Measurements from ENCODE around the gene MEAF6. TPM values are rescaled to one million over a fixed set of nuclear protein-coding genes. Genes with fewer than 3 reads are reported as not detected.
A peak's percentile ranks its signal among the peaks of the same experiment; 100 is the strongest.
"Not testable (repeated sequence)": the region's sequence is repeated elsewhere in the genome, so short reads cannot be mapped to it uniquely, and the experiment has no call there.

Gene MEAF6
- total RNA-seq, 1 donor from 2014 or later, result 64.5 TPM

GRCh38 chr1:37517569-37517968, 3.0 kb upstream of the MEAF6 start:
- no peaks in the 10 kb centered on the region for H3K27me3 ChIP-seq
- ATAC-seq (no peak), DNase-seq (no peak)
- TF ChIP-seq, protein P1, sequence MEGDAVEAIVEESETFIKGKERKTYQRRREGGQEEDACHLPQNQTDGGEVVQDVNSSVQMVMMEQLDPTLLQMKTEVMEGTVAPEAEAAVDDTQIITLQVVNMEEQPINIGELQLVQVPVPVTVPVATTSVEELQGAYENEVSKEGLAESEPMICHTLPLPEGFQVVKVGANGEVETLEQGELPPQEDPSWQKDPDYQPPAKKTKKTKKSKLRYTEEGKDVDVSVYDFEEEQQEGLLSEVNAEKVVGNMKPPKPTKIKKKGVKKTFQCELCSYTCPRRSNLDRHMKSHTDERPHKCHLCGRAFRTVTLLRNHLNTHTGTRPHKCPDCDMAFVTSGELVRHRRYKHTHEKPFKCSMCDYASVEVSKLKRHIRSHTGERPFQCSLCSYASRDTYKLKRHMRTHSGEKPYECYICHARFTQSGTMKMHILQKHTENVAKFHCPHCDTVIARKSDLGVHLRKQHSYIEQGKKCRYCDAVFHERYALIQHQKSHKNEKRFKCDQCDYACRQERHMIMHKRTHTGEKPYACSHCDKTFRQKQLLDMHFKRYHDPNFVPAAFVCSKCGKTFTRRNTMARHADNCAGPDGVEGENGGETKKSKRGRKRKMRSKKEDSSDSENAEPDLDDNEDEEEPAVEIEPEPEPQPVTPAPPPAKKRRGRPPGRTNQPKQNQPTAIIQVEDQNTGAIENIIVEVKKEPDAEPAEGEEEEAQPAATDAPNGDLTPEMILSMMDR (IDR thresholded peaks at IDR 0.05), result no peak
- peaks cover 17% of the 10 kb centered on the region for H3K4me1 ChIP-seq
- H3K9me3 ChIP-seq, result no peaks in the 10 kb centered on the region
- intact Hi-C loops (cut with DNase I), result no loop called here
- H3K4me3 ChIP-seq, result no peak overlapping the region
- no peak overlapping the region for H3K27ac ChIP-seq
- H3K36me3 ChIP-seq, result peaks cover under 1% of the 10 kb centered on the region

- Histone ChIP-seq H3K9me3 (no peaks in the 10 kb centered on the region), H3K36me3 (peaks cover 21% of the 10 kb centered on the region), H3K4me1 (peaks cover 22% of the 10 kb centered on the region), H3K4me3 (peak overlapping the region; percentile 82), H3K27me3 (no peaks in the 10 kb centered on the region), H3K27ac (peak overlapping the region; percentile 95)
- no peak for DNase-seq
- intact Hi-C loops (cut with DNase I), result no loop called here
- no peak for ATAC-seq
- TF ChIP-seq, protein P1 (IDR thresholded peaks at IDR 0.05), result no peak
These were observed 844 bp upstream of the MEAF6 start for GRCh38 chr1:37515185-37516034.

DNA sequence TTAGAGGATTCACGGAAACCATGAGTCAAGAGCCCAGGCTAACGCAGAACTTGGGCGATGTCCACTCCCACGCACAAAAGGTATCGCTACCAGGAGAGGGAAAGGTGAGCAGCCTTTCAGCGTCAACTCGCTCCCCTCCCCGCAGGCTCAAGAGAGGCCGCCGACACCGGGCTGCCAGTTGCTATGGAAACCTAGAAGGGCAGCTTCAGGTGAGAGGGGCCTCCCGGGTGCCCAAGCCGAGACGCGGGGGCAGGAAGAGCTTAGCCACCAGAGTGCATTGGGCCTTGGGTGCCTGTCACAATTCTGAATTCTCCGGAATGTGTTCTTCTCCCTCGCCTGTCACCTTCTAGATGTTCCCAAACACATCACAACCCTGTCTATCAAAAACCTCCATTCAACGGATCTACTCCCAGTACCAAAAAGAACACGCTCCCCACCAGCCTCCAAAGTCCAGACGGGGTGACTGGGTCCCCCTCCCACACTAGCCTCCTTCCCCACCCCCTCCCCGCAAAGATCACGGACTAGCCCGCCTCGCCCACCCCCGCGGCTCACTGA, 694 bp downstream of the MEAF6 start:
- DNase-seq (peak; percentile 73), ATAC-seq (peak; percentile 26)
- Histone ChIP-seq H3K27ac (peak overlapping the region; percentile 95), H3K4me1 (peaks cover 22% of the 10 kb centered on the region), H3K9me3 (no peaks in the 10 kb centered on the region), H3K36me3 (peaks cover 33% of the 10 kb centered on the region), H3K4me3 (peak overlapping the region; percentile 82), H3K27me3 (no peaks in the 10 kb centered on the region)
- intact Hi-C loops (cut with DNase I), result no loop called here
- TF ChIP-seq, protein P1 (IDR thresholded peaks at IDR 0.05), result no peak

- Histone ChIP-seq H3K4me3 (no peak overlapping the region), H3K27ac (no peak overlapping the region), H3K4me1 (peaks cover 16% of the 10 kb centered on the region), H3K27me3 (no peaks in the 10 kb centered on the region), H3K9me3 (no peaks in the 10 kb centered on the region), H3K36me3 (peaks cover 74% of the 10 kb centered on the region)
- DNase-seq (no peak), ATAC-seq (no peak)
- intact Hi-C loops (cut with DNase I), result no loop called here
- TF ChIP-seq, protein P1 (IDR thresholded peaks at IDR 0.05), result no peak
These were observed 5.4 kb downstream of the MEAF6 start for GRCh38 chr1:37509181-37509580.

DNA sequence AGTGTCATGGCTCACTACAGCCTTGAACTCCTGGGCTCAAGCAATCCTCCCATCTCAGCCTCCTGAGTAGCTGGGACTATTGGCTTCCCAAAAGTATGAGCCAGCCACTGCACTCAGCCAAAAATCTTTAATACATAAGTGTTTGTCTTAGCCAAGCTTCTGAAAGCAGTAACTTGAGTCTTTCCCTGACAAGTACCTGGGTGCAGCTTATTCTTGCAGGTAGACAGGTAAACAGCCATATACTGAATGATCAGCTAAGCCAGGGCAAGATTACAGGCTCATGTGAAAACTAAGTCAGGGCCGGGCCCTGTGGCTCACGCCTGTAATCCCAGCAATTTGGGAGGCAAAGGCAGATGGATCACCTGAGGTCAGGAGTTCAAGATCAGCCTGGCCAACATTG, 7.8 kb downstream of the MEAF6 start:
- intact Hi-C loops (cut with DNase I), result no loop called here
- no peak overlapping the region for H3K4me3 ChIP-seq
- no peak overlapping the region for H3K27ac ChIP-seq
- no peaks in the 10 kb centered on the region for H3K27me3 ChIP-seq
- no peak for DNase-seq
- peaks cover 80% of the 10 kb centered on the region for H3K36me3 ChIP-seq
- peak; percentile 68 for ATAC-seq
- no peaks in the 10 kb centered on the region for H3K9me3 ChIP-seq
- TF ChIP-seq, protein P1 (IDR thresholded peaks at IDR 0.05), result no peak
- H3K4me1 ChIP-seq, result peaks cover 3% of the 10 kb centered on the region

GRCh38 chr1:37502791-37503190, 11.8 kb downstream of the MEAF6 start:
- ATAC-seq; DNase-seq; H3K27me3 ChIP-seq; intact Hi-C loops (cut with DNase I); H3K27ac ChIP-seq; H3K9me3 ChIP-seq; H3K4me3 ChIP-seq: not testable (repeated sequence)
- H3K4me1 ChIP-seq, result peaks cover 11% of the 10 kb centered on the region
- H3K36me3 ChIP-seq, result peaks cover 72% of the 10 kb centered on the region
